K562 treated with DMSO at 1 percent for 12 hours (cell line): ENCODE results near the gene ZNF621. TPM values are rescaled to one million over a fixed set of nuclear protein-coding genes. Genes with fewer than 3 reads are reported as not detected.

Source experiments
- total RNA-seq: library from RNA; unstranded; fragments of 300-600 nt; gene quantifications from 2 replicates; pipeline ENCODE4 v1.2.3, GENCODE V29; 2022; ENCODE audit not compliant: insufficient read depth

The ZNF621 gene
- total RNA-seq = 3.6 and 14.6 TPM in 2 replicates

DNA sequence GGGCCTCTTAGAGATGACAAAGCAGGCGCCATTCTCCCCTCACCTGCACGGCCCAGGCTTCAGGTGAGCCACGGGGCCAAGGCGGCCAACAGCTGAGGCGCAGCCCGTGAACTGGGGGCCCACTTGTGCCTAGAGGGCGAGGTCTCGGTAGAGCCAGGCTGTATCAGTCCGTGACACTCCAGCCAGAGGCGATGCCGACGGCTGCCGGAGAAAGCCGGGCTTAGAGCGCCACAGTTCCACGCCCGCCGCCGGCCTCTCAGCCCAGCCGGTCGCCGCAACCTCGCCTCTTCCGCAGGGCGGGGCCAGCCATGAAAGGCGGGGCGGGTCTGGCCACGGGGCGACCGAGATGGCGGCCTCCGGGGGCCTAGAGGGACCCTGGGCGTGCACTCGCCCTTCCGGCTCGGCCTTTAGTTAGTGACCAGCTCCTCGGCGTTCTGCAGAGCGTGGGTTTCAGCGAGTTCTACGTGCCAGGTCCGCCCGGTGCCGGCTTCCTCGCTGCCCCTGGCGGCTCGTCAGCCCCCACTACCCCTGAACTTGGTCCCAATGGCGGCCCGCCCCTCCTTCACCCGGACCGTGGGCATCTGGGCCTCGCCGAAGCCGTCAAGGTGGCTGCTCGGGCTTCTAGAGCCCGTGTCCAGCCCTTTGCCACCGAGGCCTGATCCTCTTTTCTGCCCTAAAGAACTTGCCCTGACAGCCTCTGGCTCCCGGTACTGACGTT lies at the start of gene ZNF621:
TSS of gene ZNF621 (plus strand) at position 393 of the 718 bp plus-strand sequence. CDS start 881 bp downstream, outside the sequence.

GRCh38 chr3:40476478-40477470 lies 48.0 kb upstream of the ZNF621 start, which contains the start of gene ZNF619:
ZNF619 (plus strand) TSS chr3:40477122; CDS start chr3:40477980, 858 bp downstream.

DNA sequence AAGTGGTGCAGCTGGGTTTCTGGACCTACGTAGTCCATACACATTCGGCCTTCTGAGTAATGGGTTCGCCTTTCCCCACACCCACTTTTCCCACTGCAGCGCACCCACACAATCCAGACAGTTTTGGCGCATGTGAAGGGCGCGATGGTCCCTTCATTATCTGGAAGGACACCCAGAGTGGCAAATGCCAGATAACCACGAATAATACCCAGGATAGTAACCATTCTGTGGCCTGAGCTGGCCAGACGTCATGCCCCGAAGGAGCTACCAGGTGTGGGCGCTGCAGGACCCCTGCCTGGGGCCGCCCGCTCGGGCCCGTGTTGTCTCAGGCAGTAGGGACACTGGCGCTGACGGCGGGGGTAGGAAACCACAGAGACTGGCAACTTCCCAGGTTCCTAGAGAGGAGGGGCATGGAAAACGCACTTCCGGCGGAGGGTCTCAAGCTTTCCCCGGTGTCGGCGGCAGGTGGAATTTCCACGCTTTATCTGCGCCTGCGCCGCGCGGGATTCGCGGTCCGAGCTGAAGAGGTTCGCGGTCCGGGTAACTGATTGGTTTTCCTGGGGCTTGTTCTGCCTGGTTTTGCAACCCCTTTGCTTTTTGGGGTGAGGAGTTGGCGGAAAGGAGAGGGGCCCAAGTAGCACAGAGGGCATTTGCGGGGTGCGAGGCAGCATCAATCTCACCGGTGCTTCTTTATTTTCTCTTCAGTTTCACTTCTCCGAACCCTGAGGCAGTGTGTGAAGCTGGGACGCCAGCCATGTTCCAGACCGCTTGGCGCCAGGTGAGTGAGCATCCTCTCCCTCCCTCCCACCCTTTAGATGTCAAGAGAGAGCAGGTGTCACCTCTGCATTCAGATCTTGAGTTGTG lies 18.9 kb upstream of the ZNF621 start, which contains the start of gene ZNF620:
TSS of gene ZNF620 (plus strand) at position 441 of the 864 bp plus-strand sequence. CDS start at position 755, 314 bp downstream.

Other genes with a start within 250 kb of the ZNF621 start
- 120 and 192 TPM in 2 replicates for gene EIF1B, start 215.3 kb upstream of the ZNF621 start, total RNA-seq
- 0.47 and 2.2 TPM in 2 replicates for gene ENTPD3, start 137.8 kb upstream of the ZNF621 start, total RNA-seq
- gene RPL14, start 67.6 kb upstream of the ZNF621 start, total RNA-seq = 3,412 and 3,562 TPM in 2 replicates
- gene ZNF619, start 47.8 kb upstream of the ZNF621 start, total RNA-seq = 1.5 and 7.2 TPM in 2 replicates
- gene ZNF620, start 18.9 kb upstream of the ZNF621 start, total RNA-seq = 3.0 and 8.8 TPM in 2 replicates